GM15510 (cell line): Measurements from ENCODE around the gene OSBPL3.

Source experiments
- POLR2A ChIP-seq: IDR thresholded peaks from 3 replicates; pipeline ENCODE4 v1.6.1; 2011; ENCODE audit warnings: borderline replicate concordance; ENCODE audit not compliant: insufficient read length; ENCODE audit errors: extremely low read depth

OSBPL3 gene

GRCh38 chr7:24908166-24908565 is 71.8 kb downstream of the OSBPL3 start:
- TF ChIP-seq POLR2A = no peak

- TF ChIP-seq POLR2A = no peak
Measured at GRCh38 chr7:24907311-24907886, 72.6 kb downstream of the OSBPL3 start.

DNA sequence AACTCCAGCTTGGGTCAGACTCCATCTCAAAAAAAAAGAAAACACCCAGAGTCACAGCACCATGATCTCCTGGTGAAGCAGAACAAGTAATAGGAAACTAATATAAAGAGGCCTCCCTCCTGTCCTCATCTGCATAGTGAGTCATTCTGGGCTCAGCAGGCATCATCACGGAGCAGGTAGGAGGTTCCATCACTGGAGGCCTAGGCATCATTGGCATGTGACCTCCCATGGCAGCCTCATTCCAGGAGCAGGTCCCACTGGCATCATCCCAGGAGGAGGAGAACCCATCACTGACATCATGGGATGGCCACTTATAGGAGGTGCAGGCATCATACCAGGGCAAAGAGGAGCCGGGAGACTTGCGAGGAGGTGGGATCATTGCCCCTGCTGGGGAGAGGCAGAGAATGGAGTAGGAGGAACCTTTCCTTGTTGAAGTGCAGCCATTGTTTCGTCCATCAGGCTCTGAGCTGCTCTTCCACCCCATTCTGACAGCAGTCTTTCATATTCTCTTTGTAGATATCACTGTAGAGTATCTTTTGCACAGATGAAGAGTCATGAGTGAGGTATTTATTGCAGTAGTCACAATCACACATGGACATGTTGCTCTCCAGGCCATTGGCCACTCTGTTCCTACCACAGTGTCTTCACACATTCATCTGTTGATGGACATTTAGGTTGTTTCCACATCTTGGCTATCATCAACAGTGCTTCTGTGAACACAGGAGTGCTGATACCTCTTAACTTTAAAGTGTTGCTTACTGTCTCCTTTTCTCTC is 73.8 kb downstream of the OSBPL3 start:
- TF ChIP-seq POLR2A = no peak

DNA sequence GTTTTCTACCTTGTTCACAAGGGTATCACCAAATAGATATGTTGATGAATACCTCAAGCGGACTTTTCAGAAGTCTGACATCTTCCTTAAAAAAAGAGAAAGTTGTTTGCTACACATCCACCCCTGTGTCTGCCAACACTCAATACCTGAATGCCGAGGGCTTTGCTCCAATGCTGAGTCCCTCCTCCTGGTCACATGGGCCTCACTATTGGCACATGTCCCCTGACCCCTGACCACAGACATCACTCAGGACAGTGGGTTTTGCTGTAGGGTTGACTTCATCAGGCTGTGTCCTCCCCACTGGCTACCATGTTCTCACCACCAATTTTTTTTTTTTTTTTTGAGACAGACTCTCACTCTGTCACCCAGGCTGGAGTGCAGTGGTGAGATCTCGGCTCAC is 76.4 kb downstream of the OSBPL3 start:
- TF ChIP-seq POLR2A = no peak

GRCh38 chr7:24902931-24903330 is 77.0 kb downstream of the OSBPL3 start:
- TF ChIP-seq POLR2A = no peak

DNA sequence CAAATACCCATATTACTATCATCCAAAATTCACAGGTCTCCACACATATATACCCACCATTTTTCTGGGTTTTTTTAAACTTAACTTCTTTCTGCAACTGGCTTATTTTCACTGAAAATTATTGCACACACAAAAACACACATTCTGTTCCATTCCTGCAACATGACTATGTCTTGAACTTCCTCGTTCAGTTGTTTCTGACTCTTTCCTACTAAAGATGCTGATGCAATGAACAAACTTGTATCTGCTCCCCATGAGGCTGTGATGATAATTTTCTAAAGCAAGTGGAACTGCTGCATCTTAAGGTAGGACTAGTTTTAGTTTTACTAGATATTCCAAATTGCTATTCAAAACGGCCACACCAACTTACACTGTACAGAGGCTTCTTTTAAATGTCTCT is 77.7 kb downstream of the OSBPL3 start:
- no peak for TF ChIP-seq POLR2A

GRCh38 chr7:24899905-24900304 is 80.1 kb downstream of the OSBPL3 start:
- no peak for TF ChIP-seq POLR2A

DNA sequence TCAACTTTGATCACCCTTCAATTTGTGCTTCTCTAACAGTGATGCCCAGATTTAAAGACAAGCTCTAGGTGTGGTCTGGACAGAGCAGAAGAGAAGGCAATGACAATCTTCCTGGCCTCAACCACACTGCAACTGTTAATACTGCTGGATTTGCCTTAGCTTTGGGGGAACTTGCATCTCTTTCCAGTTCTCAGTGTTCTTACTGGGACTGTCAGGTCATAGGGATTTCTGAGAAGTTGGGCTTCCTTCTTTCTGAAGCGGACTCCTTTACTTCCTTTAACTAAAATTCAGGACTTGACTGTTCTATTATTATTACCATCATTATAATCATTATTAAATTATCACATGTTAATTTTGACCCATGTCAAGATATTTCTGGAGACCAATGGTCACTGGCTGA is 80.8 kb downstream of the OSBPL3 start:
- no peak for TF ChIP-seq POLR2A

DNA sequence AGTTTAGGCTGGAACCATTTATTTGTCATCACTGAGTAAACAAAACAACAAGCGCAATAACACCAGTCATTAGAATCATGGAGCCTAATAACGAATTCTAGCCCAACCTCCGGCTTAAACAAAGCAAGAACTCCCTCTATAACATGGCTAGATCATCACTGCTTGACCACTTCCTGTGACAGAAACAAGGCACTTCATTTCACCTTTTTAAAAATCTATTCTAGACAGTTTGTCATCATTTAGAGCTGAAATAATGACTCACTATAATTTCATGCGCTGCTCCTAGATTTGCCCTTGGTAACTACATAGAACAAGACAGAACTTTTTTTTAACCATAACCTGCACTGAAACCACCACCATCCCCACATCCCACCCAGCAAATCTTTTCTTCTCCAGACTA is 81.3 kb downstream of the OSBPL3 start:
- no peak for TF ChIP-seq POLR2A

DNA sequence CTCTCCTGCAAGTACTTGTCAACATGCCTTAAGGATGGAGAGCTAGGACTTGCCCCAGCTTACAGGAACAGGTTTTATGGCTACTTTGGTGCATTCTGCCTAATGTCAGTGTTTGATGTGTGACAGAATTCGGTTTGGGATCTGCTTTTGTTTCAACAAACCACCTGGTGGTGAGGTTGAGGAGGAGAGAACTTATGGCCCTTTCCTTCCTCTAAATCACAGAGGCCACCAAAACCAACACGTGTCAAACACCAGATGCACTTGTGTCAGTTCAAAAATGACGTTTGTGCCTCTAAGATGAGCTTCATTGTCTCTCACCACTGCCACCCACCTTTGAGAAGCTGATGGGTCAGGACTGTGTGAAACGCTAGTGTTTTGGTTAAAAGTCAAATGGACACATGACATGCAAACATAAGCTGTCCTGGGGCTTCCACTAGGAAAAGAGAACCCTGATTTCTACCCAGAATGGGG is 83.9 kb downstream of the OSBPL3 start:
- no peak for TF ChIP-seq POLR2A

DNA sequence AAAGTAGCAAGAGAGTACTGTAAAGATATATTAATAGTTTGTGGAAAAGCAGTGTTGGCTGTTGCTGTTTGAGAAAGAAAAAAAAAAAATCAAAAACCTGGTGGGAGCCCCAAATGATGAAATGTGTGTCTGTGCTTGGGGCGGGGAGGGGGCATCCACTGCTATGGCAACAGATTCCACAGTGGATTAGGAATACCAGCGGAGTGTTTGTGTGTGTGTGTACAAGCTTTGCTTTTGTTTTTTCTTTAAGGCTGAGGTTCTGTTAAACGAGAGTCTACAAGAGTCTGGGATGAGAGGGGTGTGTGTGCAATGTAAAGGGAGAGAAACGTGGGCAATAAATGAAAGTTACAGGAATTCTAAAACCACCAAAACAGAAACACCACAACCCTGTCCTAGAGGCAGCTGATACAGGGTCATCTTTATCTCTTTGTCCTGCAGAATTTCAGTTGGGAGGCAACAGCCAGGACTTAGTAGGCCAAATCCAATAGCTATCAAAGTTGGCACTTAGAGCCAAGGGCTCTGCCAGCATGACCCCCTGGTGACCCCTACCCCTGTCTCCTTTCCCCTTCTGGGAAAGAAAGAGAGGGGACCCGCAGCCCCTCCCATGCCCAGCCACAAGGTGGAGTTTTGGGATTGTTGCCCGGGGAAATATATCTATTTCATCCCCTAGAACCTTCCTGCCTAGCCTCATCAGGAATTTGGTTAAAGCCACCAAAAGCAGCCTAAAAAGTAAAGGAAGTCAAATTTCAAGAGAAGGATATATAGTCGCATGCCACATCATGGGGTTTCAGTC is 85.4 kb downstream of the OSBPL3 start:
- no peak for TF ChIP-seq POLR2A

DNA sequence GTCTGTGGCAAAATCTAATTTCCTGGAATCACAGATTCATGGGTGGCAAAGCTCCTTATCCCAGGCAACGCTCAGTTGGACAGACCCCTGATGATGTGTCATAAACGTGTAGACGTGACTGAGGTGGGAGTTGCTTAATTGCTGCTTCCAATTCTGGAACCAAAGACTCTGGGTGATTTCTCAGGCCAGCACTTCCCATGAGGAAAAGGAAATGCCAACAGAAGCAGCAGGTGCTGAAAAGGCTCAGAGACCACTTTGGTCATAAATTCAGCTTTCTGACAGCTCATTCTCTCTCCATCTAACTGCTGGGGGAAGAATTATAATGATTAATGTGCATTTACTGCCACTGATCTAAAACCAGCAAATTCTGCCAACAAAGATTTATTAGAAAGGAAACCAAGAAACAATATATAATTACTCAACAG is 88.7 kb downstream of the OSBPL3 start:
- TF ChIP-seq POLR2A = no peak

GRCh38 chr7:24889611-24890010 is 90.4 kb downstream of the OSBPL3 start:
- no peak for TF ChIP-seq POLR2A

GRCh38 chr7:24888653-24889052 is 91.3 kb downstream of the OSBPL3 start:
- TF ChIP-seq POLR2A = no peak

- no peak for TF ChIP-seq POLR2A
Measured at GRCh38 chr7:24885716-24886115, 94.3 kb downstream of the OSBPL3 start.
